ENCODE results near the gene ANTKMT.

Gene ANTKMT

GRCh38 chr16:720990-721764 lies at the start of gene ANTKMT:
ANTKMT (plus strand) TSS chr16:721146; CDS start chr16:721275, 129 bp downstream.
- peak; percentile 26 to 68 for DNase-seq (ENCODE audit: low read depth in 1 of 2, low spot score in 1 of 2)

DNA sequence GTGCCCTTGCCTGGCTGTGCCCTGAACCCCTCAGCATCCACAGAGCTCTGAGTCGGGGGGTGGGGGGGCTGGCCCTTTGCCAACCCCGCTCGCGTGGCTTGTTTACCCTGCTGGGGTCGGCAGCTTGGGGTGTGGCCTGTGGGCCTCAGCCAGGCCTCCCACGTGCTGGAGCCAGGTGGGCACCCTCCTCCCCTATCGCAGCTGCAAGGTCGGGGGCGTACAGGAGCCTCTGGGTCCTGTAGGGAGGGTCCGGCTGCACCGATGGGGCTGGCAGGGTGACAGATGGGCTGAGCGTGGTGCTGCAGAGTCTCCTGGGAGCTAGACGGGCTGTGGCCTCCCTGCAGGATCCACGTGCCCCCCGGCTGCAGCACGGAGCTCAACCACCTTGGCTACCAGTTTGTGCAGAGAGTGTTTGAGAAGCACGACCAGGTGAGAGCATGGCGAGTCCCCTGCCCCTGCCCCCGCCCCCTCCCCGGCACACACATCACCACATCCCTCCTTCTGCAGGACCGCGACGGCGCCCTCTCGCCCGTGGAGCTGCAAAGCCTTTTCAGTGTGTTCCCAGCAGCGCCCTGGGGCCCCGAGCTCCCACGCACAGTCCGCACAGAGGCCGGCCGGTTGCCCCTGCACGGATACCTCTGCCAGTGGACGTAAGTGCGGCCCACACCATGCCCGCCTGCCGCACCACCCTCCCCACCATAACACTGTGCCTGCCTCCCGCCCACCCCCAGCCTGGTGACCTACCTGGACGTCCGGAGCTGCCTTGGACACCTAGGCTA lies 49.4 kb upstream of the ANTKMT start:
- DNase-seq (ENCODE audit: low read depth in 1 of 2, low spot score in 1 of 2), result no peak

DNA sequence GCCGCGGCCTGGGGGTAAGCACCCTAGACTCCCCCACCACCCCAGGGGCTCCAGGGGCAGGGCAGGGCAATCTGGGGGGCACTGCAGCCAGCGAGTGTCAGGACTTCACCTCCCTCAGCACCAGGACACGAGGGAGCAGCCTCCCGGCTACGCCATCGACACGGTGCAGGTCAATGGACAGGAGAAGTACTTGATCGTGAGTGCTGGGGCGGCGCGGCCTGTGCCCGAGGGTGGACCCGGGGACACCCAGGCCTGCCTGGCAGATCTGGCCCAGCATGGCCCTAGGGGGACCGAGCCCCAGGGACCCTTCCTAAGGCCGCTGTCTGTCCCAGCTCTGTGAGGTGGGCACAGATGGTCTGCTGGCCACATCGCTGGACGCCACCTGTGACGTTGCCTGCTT lies 48.6 kb upstream of the ANTKMT start:
- DNase-seq (ENCODE audit: low read depth in 1 of 2, low spot score in 1 of 2), result no peak

- no peak for DNase-seq (ENCODE audit: low read depth in 1 of 2, low spot score in 1 of 2)
Observed at GRCh38 chr16:672851-673250, 48.1 kb upstream of the ANTKMT start.

GRCh38 chr16:673399-673991 lies 47.5 kb upstream of the ANTKMT start:
- no peak for DNase-seq (ENCODE audit: low read depth in 1 of 2, low spot score in 1 of 2)

DNA sequence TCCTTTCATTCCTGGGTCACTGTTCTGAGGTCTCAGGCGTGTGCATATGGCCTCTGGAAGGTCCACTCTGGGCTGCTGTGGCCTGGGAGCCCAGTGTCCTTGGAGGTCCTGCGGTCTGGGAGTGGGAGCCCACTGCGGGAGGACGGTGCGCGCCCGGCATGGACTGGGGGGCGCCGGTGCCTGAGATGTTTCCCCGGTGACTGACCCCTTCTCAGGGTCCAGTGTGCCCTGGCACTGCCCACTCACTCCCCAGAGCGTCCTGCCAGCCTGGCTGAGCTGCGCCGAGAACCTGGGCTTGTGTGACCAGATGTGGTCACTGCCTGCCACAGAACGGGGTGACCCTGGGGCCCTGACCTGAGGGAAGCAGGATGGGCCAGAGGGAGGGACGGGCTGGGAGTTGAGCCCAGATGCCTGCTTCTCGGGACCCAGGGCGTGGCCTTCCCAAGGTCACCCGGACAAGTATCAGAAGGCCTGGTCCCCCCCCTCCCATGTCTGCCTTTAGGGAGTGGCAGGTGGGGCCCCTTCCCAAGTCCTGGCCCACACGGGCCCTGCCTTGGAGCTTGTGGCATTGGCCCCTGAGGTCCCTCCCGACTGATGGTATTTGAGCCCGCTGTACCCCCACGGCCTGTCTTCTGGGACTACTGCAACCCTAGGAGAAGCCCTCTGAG lies 46.6 kb upstream of the ANTKMT start:
- no peak for DNase-seq (ENCODE audit: low read depth in 1 of 2, low spot score in 1 of 2)

GRCh38 chr16:674968-675883 lies 45.7 kb upstream of the ANTKMT start, which contains the start of gene RHBDL1:
RHBDL1 (plus strand) TSS chr16:675671; CDS start chr16:675791, 120 bp downstream.
- no peak for DNase-seq (ENCODE audit: low read depth in 1 of 2, low spot score in 1 of 2)

GRCh38 chr16:675884-676564 lies 44.9 kb upstream of the ANTKMT start:
- DNase-seq (ENCODE audit: low read depth in 1 of 2, low spot score in 1 of 2), result no peak

GRCh38 chr16:676565-676902 lies 44.4 kb upstream of the ANTKMT start:
- DNase-seq (ENCODE audit: low read depth in 1 of 2, low spot score in 1 of 2), result no peak

DNA sequence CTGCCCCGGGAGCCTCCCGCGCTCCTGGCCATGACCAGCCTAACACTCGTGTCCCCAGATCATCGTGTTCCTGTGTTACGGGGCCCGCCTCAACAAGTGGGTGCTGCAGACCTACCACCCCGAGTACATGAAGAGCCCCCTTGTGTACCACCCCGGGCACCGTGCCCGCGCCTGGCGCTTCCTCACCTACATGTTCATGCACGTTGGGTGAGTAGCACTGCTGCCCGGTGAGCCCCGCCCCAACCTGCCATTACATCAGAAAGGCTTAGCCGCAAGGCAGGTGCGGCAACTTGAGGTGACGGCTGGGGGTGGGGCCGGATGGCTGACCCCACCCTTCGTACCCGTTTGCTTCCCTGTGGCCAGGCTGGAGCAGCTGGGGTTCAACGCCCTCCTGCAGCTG lies 44.0 kb upstream of the ANTKMT start:
- no peak for DNase-seq (ENCODE audit: low read depth in 1 of 2, low spot score in 1 of 2)

DNA sequence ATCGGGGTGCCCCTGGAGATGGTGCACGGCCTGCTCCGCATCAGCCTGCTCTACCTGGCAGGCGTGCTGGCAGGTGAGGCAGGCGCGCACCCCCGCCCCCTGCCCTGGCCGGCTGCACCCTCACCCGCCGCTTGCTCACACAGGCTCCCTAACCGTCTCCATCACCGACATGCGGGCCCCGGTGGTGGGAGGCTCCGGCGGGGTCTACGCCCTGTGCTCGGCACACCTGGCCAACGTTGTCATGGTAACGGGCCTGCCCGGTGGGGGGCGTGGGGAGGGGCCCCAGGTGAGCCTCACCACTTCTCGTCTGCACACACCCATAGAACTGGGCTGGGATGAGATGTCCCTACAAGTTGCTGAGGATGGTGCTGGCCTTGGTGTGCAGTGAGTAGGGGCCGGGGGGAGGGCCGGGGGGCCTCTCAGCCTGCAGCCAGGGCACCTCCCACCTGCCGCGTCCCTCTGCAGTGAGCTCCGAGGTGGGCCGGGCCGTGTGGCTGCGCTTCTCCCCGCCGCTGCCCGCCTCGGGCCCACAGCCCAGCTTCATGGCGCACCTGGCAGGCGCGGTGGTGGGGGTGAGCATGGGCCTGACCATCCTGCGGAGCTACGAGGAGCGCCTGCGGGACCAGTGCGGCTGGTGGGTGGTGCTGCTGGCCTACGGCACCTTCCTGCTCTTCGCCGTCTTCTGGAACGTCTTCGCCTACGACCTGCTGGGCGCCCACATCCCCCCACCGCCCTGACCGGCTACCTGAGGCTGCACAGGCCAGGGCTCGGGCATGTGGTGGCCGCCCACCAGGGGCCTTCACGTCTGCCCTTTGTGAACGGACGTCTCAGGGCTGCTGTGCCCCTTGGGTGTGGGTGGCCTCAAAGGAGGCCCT lies 43.4 kb upstream of the ANTKMT start:
- DNase-seq (ENCODE audit: low read depth in 1 of 2, low spot score in 1 of 2), result no peak

GRCh38 chr16:678209-678857 lies 42.6 kb upstream of the ANTKMT start:
- no peak for DNase-seq (ENCODE audit: low read depth in 1 of 2, low spot score in 1 of 2)

DNA sequence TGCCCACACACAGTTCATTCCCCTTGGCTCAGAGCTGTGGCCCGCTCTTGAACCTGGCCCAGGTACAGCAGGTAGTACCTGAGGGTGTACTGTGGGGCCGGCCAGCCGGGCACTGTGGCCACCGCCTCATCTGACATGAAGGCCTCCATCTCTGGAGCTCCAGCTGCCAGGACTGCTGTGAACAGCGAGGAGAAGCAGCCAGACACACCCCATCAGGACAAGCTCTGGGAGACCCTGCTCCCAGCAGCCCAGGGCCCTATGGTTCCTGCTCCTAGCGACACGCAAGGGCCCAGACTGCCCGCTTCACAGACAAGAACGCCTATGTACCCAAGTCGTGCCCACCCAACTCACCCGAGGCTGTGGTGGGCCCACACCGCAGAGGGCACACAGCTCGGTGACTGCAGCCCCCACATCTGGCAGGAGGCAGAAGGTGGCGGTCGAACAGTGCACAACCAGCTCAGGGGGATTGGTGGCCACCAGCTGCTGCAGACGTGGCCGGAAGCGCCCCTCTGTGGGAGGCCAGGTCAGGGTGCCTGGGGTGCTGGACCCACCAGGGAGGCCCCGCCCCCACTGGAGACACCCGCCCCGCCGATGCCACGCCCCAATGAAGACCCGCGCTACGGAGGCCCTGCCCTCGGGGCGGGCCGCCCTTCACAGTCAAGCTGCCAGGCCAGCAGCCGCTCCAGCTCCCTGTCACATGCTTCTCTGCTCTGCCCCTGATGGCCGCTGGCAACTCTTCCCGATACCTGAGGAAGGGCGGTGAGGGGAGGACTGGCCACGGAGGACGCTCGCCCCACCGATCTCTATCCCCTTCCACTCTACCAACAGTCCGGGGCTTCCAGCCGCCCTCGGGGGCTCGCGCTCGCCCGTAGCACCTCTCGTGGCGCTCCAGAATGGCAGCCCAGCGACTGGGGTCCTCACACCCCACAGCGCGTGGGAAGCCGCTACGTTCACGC lies 41.8 kb upstream of the ANTKMT start:
- no peak for DNase-seq (ENCODE audit: low read depth in 1 of 2, low spot score in 1 of 2)

- DNase-seq (ENCODE audit: low read depth in 1 of 2, low spot score in 1 of 2), result peak; percentile 70 to 76
Observed at GRCh38 chr16:679814-680624, 40.9 kb upstream of the ANTKMT start, which contains the start of gene STUB1. STUB1 (plus strand) TSS chr16:680410; CDS start chr16:680526, 116 bp downstream.

DNA sequence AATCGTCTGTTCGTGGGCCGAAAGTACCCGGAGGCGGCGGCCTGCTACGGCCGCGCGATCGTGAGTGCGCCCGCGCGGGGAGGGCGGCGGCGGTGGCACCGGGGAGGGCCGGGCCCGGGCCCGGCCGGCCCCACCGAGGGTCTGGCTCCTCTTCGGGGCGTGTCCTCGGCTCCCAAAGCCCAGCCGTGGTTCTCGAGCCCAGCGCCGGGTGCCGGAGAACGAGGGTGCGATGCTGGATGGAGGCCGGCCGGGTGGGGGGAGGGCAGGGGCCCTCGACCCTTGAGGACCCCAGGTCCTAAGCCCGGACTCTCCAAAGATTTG lies 40.4 kb upstream of the ANTKMT start:
- no peak for DNase-seq (ENCODE audit: low read depth in 1 of 2, low spot score in 1 of 2)

DNA sequence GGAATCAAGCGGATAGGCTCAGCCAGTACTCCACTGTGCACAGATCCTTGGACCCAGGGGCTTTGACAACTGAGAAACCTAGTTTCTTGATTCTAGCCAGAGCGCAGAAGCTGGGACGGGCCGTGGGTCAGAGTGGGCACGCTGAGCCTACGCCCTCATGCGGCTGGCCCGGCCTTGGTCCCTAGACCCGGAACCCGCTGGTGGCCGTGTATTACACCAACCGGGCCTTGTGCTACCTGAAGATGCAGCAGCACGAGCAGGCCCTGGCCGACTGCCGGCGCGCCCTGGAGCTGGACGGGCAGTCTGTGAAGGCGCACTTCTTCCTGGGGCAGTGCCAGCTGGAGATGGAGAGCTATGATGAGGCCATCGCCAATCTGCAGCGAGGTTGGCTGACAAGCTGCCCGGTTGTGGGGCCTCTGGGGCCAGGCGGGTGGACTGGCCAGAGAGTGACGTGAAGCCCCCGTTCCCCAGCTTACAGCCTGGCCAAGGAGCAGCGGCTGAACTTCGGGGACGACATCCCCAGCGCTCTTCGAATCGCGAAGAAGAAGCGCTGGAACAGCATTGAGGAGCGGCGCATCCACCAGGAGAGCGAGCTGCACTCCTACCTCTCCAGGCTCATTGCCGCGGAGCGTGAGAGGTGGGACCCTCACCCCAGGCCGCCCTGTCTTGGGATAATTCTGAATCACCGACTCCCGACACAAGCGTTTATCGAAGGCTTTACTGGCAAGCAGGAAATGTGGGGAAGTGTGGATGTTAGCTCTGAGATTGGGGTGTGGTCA lies 39.8 kb upstream of the ANTKMT start:
- no peak for DNase-seq (ENCODE audit: low read depth in 1 of 2, low spot score in 1 of 2)
